ENCODE data around the gene STAG1.
"Not testable (repeated sequence)": the region's sequence is repeated elsewhere in the genome, so short reads cannot be mapped to it uniquely, and the experiment has no call there.

The STAG1 gene

DNA sequence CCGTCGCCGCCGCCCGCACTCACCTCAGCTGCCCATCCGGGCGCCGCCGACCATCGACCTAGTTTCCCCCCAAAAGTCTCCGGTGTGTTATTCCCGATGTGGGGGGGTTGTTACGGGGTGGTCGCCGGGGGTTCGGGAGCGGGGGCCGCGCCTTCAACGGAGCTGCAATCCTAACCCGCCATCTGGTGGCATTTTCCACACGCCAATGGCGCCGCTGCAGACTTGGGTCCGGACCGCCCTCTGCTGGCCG lies at the start of gene STAG1:
STAG1 (minus strand) TSS at position 207 of the 250 bp plus-strand sequence. CDS start 121,480 bp downstream, outside the sequence.
- DNase-seq (ENCODE audit: low read depth): no peak

DNA sequence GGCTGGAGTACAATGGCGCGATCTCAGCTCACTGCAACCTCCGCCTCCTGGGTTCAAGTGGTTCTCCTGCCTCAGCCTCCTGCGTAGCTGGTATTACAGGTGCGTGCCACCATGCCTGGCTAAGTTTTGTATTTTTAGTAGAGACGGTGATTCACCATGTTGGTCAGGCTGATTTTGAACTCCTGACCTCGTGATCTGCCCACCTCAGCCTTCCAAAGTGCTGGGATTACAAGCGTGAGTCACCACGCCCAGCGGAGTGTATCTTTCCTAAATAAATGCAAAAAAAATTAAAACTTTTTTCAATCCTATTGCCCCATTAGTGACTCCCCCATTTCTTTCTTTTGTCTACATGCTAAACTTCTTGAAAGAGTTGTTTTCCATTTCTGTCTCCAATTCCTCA lies 49.0 kb upstream of the STAG1 start:
- not testable (repeated sequence) for DNase-seq (ENCODE audit: low read depth)

DNA sequence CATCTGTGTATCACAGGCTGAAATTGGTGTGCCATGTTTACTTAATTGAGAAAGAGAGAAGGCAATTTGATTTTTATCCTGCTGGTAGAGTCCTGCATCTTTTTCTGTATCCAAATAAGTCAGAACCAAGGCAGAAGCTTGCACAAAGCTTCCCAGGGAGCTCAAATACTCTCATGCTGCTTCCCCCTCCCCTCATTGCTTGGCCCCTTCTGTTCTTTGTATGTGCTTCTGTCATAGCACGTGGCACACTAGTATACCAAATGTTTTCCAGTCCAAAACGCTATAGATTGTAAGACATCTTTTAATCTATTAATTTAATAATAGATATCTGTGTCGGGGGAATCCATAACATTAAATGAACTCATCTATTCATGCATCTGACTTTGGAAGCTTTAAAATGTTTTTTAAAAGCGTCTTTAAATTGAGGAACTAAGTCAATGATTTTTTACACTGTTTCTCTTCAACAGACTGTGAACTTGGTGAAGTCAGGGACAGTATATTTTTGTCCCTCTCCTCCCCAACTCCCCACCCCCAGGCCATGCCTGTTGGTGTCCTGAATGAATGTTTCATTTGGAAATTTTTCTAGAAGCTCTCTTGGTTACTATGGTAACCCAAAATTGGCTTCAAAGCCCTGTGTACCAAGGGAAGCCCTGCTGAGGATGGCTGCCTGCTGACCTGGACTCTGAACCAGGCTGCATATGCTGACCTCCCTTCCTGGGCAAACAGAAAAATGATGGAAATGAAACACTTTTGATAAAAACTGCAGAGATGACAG lies 40.6 kb upstream of the STAG1 start:
- DNase-seq (ENCODE audit: low read depth): no peak

DNA sequence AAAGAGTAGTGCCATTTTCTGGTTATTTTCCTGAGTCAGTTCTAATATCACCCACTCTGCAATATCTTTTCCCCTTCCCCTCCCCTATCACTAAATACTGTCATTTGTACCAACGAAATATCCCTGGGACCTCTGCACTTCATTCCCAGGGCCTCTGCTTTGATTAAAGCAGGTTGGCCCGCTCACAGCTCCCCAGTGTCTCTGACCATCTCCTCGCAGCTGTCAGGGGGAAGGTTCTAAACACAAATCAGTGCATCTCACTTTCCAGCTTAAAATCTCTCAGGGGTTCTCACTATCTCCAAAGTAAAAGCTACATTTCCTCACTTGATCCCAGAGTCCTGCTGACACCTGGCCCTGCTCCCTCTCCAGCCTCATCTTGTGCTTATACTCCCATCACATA lies 38.6 kb upstream of the STAG1 start:
- DNase-seq (ENCODE audit: low read depth): no peak

DNA sequence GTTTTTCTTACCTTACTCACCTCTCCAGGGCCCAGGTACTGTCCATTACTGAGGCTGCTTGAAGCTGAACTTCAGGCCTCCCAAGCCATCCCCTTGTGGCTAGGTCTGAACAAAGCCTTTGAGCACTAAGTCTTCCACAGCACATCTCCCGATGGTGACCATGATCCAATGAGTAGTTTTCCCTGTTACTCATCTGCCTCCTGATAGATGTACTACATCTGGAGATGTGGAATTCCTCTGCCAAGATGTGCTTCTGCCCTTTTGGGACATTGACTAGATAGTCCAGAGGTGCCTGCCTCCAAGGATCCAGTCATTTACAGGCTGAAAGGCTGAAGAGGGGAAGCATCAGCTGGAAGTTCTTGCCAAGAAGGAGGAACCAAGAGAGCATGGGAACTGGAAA lies 37.8 kb upstream of the STAG1 start:
- no peak for DNase-seq (ENCODE audit: low read depth)

DNA sequence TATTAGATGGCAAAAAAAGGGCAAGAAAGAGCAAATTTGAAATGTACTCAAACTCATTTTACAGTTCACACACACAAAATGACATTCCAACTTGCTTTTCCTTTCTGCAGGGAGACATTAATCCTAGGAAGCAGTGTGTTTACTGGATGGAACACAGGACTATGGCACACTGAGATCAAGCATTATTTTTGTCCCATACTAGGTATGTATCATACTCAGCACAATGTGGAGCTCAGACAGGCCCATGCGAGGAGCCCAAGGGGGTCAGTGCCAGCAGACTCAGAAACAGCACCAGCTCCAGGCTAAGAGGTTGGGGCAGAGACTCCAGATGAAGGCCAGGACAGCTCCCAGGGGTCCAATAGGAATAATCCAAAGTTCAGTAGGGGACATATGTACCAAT lies 36.0 kb upstream of the STAG1 start:
- DNase-seq (ENCODE audit: low read depth): no peak

DNA sequence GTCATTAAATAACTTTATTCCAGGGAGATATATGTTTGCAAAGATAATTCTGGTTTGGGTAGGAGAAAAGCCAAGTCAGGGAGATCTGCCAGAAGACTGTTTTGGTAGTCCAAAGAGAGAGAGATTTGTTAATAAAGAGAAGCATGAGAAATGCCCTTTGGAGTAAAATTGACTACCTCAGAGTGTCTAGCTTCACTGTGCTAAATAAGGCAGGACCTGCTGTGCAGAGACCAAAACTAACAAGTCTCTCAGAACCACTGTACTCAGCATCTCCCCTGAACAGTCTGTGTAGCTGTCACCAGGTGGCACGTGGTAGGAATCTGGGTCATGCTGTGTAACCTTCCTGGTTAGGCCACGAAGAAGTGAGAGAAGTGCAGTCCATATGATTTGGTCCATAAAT lies 35.2 kb upstream of the STAG1 start:
- DNase-seq (ENCODE audit: low read depth): peak; percentile 1

DNA sequence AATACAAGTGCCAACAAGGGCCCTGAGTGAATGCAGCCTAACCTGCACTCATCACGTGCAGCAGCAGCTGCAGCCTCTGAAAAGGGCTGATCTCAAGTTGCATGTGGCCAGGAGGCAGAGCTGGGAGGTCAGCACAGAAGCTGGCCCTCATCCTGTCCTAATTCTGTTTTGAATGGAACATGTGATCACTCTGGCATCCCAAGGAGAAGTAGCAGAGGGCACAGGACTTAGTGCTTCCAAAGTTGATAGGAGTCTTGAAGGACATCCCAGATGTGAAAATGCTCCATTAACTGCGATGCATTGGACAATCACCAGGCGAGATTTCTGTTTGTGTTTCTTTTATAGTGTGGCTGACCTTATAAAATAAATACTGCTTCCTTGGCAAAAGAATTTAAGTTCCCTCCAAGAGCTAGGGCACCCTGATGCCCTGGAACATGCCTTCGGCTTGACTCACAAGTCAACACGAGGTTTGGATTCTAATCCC lies 31.6 kb upstream of the STAG1 start:
- no peak for DNase-seq (ENCODE audit: low read depth)

DNA sequence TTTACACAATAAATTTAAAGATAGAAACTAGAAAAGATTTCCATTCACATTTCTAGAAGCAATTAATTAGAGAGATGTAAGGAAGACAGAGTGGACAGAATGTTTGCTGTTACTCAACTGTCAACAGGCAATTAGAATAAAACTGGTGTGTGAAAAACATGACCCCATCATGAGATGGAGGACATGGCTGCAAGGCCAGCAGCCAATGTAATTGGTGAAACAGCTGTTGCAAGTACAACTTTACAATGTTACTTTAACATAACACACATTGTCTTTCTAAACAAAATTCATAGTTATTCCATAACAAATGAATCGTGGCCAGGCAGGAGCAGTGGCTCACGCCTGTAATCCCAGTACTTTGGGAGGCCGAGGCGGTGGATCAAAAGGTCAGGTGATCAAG lies 28.6 kb upstream of the STAG1 start:
- DNase-seq (ENCODE audit: low read depth): no peak

DNA sequence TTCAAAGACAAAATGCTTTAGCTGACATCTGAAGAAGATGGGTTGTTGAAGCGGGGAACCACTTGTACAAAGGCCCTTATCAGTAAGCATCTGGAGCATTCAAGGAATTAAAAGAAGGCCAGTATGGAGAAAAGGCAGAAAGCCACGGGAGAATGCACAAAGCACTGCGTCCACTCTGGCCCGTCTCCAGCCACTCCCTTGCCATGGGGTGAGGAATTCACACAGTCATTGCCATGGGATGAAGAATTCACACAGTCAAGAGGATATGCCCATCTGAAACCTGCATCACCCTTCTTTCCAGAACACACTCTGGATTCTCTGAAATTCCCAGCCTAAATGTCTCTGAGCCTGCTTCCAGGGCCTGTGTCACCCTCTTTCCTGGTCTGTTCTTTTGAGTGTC lies 26.7 kb upstream of the STAG1 start:
- no peak for DNase-seq (ENCODE audit: low read depth)

DNA sequence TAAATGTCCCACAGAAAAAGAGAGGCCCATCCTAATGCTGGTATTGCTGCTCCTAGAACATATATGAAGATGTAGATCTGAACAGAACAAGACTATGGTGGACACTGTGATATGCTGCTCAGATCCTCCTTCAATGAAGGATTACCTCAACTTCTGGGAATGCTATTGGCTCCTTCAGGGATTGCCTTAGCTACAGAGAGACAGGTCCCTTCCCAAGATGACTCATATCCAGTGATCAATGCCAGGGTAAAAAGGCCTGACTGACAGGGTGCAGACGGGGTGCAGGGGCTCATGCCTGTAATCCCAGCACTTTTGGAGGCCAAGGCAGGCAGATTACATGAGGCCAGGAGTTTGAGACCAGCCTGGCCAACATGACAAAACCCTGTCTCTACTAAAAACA lies 20.5 kb upstream of the STAG1 start:
- DNase-seq (ENCODE audit: low read depth): no peak

DNA sequence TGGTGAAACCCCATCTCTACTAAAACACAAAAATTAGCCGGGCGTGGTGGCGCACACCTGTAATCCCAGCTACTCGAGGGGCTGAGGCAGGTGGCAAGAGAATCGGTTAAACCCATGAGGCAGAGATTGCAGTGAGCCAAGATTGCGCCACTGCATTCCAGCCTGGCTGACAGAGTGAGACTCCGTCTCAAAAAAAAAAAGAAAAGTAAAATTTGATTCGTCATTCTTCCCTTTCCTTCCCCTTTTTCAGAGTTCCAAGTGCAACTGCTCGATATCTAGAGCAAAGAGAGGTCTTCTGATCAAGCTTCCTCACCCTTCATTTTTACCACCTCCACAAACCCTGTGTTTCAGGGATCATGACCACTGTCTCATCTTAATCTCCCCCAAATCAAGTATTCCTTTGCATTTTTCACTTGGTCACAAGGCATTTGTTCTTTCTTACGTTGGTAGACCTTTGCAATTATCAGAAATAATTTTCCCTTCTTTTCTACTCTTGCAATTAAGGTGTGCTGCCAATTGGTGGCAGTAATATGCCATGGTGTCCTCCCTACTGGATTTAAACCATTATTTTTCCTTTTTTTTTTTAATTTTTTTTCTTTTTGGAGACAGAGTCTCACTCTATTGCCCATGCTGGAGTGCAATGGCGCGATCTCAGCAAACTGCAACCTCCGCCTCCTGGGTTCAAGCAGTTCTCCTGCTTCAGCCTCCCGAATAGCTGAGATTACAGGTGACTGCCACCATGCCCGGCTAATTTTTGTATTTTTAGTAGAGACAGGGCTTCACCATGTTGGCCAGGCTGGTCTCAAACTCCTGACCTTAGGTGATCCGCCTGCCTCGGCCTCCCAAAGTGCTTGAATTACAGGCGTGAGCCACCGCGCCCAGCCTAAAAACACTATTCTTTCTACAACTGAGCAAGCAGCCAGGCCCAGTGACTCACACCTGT lies 6.3 kb upstream of the STAG1 start:
- DNase-seq (ENCODE audit: low read depth): not testable (repeated sequence)

DNA sequence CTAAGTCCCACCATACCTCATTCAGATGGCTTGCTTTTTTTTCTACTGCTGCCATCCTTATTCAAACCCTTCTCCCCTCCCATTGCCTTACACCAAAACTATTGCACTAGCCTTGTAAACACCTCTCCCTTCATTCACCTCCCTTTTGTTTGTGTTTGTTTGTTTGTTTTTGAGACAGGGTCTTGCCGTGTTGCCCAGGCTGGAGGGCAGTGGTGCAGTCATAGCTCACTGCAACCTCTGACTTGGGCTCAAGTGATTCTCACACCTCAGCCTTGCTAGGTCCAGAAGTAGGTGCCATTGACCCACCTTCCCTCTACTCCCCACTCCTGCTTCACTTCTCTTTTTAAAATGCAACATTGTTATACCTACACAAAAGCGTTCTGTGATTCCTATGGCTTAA lies 3.0 kb upstream of the STAG1 start:
- DNase-seq (ENCODE audit: low read depth): no peak

DNA sequence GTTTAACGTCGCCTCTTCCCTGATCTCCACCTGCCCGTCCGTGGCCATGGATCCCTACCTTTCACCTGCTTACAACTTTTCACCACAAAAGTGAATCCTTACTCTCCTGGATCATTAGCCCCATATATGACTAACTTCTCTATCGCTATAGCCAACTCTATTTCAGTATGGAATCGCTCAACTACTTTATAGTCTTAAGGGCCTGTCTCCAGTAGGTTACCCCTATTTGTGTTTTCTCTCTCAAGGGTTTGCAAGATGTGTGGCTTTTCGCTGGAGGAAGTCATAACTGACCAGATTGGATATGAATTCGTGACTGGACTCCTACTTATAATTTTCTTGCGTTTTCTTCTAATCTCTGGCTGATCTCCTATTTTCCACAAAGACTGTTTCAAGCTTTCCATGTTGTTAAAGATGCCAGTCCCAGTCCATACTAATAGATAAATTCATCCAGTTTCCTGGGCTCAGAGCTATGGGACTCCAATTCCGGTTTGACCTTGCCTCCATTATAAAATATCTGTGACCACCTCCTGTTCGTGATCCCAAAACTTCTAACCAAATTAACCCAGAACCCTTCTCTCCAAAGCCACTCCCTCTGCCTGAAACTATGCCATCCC lies 1.3 kb upstream of the STAG1 start:
- no peak for DNase-seq (ENCODE audit: low read depth)

DNA sequence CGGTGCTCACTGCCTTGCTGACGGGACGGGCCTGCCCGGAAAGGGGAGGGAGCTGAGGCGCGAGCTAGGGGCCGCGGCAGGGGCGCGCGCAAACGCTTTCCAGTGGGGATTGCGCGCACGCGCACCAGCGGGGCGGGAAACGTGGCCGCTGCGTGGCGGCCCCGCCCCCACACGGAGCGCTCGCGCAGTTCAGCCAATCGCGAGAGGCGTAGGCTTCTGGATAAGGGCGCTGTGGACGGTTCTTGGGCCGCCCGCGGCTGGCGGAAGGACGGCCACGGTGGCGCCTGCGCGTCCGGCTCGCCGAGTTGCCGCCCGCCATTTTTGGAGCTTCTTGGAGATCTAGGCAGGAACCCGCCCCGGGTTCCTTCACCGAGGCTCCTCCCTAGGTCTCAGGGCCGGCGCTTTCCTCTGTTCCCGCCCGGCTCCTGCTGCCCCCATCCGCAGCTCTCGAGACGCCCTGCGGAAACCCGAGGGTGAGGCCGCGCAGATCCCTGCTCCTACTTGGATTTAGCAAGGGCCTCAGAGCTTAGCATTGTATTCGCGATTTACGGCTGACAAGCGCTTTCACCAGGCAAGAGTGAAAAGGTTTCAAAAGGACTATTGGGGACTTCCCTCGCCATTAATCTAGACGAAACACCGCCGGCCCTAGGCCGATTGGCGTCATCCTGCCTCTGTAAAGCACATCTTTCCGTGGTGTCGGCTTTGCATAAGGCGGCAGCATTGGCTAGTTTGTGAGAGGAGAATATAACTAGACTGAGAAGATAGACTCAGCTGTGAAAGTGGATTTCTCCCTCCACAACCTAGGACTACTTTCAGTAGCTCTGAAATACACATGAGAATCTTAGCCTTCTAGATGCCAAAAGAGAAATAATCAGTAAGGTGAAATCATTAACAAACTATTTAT lies 496 bp upstream of the STAG1 start:
- peak; percentile 98 for DNase-seq (ENCODE audit: low read depth)

DNA sequence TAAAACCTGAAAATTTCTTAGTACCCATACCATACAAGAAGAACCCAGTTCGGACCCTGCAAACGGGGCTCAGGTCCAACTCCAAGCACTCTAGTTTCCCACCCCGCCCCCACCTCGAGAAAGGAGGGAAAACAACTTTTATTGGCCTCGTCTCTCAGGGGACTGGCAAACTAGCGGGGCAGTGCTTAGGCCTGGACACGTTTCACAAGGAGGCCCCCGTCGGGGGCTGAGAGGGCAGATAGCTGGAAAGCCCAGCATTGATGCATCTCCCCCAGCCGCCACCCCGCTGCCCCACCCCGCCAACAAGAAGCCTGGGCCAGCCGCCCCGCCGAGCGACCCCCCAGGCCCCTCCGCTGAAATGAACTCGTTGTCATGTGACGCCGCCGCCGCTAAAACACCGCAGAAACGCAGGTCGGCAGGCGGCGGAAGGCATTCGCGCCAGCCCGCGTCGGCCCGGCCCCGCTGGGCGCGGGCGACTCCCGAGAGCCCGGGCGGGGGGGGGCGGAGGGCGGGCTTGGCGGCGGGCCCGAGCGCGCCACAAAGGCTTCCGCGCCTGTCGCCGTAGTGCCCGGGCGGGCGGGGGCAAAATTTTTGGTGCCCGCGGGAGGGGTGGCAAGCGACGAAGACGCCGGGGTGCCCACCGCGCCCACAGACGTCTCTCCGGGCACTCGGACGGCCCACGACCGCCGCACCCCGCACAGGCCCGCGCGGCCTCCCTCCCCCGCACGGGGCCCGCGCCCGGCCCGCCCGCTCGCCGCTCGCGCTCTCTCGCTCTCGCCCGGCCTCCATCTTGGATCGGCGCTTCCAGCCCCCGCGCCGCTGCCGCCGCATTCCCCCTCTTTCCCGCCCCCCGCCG lies 634 bp downstream of the STAG1 start:
- peak; percentile 44 for DNase-seq (ENCODE audit: low read depth)

DNA sequence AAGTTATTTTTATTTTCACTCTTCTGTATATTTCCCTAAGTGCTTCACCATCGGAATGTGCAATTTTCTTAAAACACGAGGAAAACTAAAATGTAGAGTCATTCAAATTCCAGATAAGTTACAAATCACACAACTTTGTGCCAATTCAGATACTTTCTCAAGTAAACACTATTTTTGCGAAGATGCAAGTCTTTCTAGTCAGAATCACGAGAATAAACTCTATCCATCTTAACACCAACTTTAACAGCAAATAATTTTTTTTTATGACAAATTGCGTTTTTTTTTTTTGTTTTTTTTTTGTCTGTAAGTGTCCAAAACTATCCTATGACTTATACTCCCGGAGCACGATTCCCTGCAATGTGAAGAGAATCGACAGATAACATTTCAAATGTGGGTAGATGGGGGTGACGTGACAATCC lies 1.3 kb downstream of the STAG1 start:
- no peak for DNase-seq (ENCODE audit: low read depth)

DNA sequence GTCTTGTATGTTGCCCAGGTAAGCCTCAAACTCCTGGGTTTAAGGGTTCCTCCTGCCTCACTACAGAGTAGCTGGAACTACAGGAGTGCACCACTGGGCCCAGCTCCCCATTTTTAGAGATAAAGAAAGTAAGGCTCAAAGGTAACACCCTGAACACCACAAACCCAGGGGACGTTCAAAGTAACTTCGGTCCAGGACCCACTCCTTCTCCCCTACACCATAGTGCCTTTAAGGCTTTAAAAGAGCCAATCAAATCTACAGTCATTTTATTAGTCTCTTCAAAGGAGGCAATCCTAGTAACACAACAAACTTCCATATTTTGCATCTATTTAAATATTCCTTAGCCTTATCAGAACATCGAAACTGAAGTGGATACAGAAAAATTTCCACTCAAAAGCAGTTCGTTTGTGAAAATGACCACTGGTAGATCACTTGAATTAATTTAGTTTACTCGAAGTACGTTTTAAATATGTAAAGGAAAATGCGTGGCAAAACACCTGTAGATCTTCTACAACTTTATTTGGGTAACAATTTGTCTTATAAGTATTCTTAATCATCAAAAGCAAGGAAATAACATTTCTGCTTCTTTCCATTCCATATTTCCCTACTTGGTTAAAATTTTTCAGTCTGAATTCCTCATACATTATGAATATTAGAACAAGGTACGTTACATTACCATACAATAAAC lies 1.8 kb downstream of the STAG1 start:
- no peak for DNase-seq (ENCODE audit: low read depth)

DNA sequence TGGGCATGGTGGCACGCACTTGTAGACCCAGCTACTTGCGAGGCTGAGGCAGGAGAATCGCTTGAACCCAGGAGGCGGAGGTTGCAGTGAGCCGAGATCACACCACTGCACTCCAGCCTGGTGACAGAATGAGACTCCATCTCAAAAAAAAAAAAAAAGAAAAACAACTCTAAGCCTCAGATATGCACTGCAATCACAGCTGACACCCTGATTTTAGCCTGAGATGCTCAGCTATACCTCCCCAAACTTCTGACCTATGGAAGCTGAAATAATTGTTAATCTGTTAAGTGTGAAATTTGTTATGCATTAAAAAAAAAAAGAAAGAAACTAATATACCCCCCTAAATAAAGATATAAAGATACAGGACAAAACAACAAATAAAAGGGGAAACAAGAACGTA lies 2.6 kb downstream of the STAG1 start:
- not testable (repeated sequence) for DNase-seq (ENCODE audit: low read depth)

DNA sequence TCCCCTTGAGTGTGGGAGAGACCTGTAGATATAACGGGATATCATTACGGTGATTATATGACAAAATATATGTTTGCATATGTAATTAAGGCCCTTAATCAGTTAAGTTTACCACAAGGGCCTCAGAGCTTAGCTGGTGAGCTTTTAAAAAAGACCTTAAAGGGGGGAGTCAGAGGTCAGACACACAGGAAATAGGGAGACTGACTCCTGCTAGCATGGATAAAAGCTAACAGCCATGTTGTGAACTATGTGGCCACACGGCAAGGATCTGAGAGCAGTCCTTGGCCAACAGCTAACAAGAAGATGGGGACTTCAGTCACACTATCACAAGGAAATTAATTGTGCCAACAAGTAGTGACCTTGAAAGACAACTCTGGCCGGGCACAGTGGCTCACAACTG lies 3.1 kb downstream of the STAG1 start:
- no peak for DNase-seq (ENCODE audit: low read depth)

Data from stimulated activated CD4-positive, alpha-beta T cell treated with anti-CD3 and anti-CD28 coated beads, Interleukin-2, amount 100 ng/mL, for 4 hours (primary cell).